Testis (tissue), 3 donors: ENCODE data around the gene CUEDC1. TPM values are rescaled to one million over a fixed set of nuclear protein-coding genes. Genes with fewer than 3 reads are reported as not detected.
A peak's percentile ranks its signal among the peaks of the same experiment; 100 is the strongest.

Source experiments
- DNase-seq: peaks from one replicate; pipeline ENCODE4 v3.0.0-alpha.2; 2019
- H3K27ac ChIP-seq, 2 donors: fragments of 200-600 bp; sonication (generic); one replicate each; pipeline ENCODE4 v1.5.1; 2019
- H3K27me3 ChIP-seq: fragments of 200-600 bp; sonication (generic); one replicate; pipeline ENCODE4 v1.5.1; 2019
- H3K36me3 ChIP-seq: fragments of 200-600 bp; sonication (generic); one replicate; pipeline ENCODE4 v1.5.1; 2017; ENCODE audit warnings: low read depth; ENCODE audit errors: missing control alignments
- H3K4me1 ChIP-seq: fragments of 200-600 bp; sonication (generic); one replicate; pipeline ENCODE4 v1.5.1; 2019
- H3K4me3 ChIP-seq, 2 donors: fragments of 200-600 bp; sonication (generic); one replicate each; pipeline ENCODE4 v1.5.1; 2017 to 2019
- H3K9me3 ChIP-seq: fragments of 200-600 bp; sonication (generic); one replicate; pipeline ENCODE4 v1.5.1; 2017
- CTCF ChIP-seq, 3 experiments: fragments of 450-650 bp in 2 of 3; fragments of 200-600 bp in 1 of 3; sonication (generic) in 1 of 3; IDR thresholded peaks; one replicate each; pipeline ENCODE4 v1.5.1; 2016 to 2019; ENCODE audit warnings: antibody characterized with exemption in 3 of 3, mild to moderate bottlenecking in 2 of 3, moderate library complexity in 1 of 3
- POLR2A ChIP-seq: fragments of 450-650 bp; IDR thresholded peaks from one replicate; pipeline ENCODE4 v1.6.1; 2017; ENCODE audit warnings: antibody characterized with exemption, mild to moderate bottlenecking, moderate library complexity
- WGBS, 2 donors: methylation state at CpG; one replicate each; pipeline ENCODE4 v1.1.5; 2018; 5-methylcytosine and 5-hydroxymethylcytosine counted together
- intact Hi-C: fragments of 100-400 bp; cut with DNase I; formaldehyde crosslinking; loops from one replicate; pipeline ENCODE4 v1.15.1; 2023; ENCODE audit warnings: low total_unique reads
- polyA plus RNA-seq: library from polyadenylated mRNA; stranded (reverse); fragments of 350-450 nt; fragmentation: Illumina TruSeq; extraction: RNeasy Lipid Tissue Mini Kit (QIAGEN cat#74804); gene quantifications from one replicate; pipeline ENCODE4 v1.2.3, GENCODE V29; 2014; ENCODE audit warnings: low read depth, low replicate concordance; ENCODE audit not compliant: insufficient read depth
- total RNA-seq, 2 donors: library from RNA; depleted of rRNA; stranded (reverse); fragments of >200 nt; gene quantifications; one replicate each; pipeline ENCODE4 v1.2.3, GENCODE V29; 2016

Gene CUEDC1
- total and polyA plus RNA-seq, 3 donors from 2014 or later, result 6.5 to 13.3 (median 8.6) TPM

DNA sequence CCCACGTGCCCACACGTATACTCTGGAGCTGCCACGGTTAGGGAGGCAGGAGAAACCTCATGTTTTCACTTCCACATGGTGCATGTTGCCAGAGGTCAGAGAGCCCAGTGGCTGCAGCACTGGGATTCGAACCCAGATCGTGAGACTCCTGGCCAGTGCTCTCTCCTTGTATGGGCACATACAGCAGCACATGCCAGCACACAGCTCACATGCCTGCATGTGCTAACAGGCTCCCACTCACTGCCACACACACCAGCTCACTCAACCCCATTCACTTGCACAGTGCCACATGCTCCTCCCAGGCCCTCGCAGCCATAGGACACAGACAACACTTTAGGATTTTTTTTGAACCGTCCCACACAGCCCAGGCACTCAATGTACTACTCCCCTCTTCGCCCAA, 55.8 kb downstream of the CUEDC1 start:
- Histone ChIP-seq H3K27me3 (no peaks in the 10 kb centered on the region), H3K27ac (peak overlapping the region in 1 of 2 donors; percentile 71), H3K9me3 (no peaks in the 10 kb centered on the region), H3K4me1 (peaks cover 41% of the 10 kb centered on the region), H3K36me3 (no peaks in the 10 kb centered on the region), H3K4me3 (no peak overlapping the region)
- TF ChIP-seq CTCF (IDR thresholded peaks at IDR 0.05) (no peak), POLR2A (no peak)
- intact Hi-C loops, result loop anchor here (10.0 kb wide), 1 partner anchor 55 kb away; the partner anchor contains the start of gene CUEDC1
- no peak for DNase-seq
- 46 to 60% methylated on average over 5 to 8 of the region's 8 CpGs for WGBS, 2 donors

GRCh38 chr17:57898487-57899311, 56.5 kb downstream of the CUEDC1 start:
- Histone ChIP-seq H3K9me3 (no peaks in the 10 kb centered on the region), H3K27me3 (no peaks in the 10 kb centered on the region), H3K27ac (peak overlapping the region in 1 of 2 donors; percentile 71), H3K4me1 (peaks cover 43% of the 10 kb centered on the region), H3K4me3 (no peak overlapping the region), H3K36me3 (no peaks in the 10 kb centered on the region)
- peak; percentile 36 for DNase-seq
- 46 to 52% methylated on average over 3 to 9 of the region's 9 CpGs for WGBS, 2 donors
- TF ChIP-seq CTCF (IDR thresholded peaks at IDR 0.05) (no peak), POLR2A (no peak)
- intact Hi-C loops, result loop anchor here (10.0 kb wide), 1 partner anchor 56 kb away; the partner anchor contains the start of gene CUEDC1

GRCh38 chr17:57895382-57896060, 59.7 kb downstream of the CUEDC1 start:
- Histone ChIP-seq H3K36me3 (no peaks in the 10 kb centered on the region), H3K9me3 (no peaks in the 10 kb centered on the region), H3K4me3 (no peak overlapping the region), H3K4me1 (peaks cover 50% of the 10 kb centered on the region), H3K27me3 (no peaks in the 10 kb centered on the region), H3K27ac (no peak overlapping the region)
- no peak for DNase-seq
- WGBS, 2 donors, result 80 to 88% methylated on average over 7 to 8 of the region's 8 CpGs
- intact Hi-C loops, result loop anchor here (10.0 kb wide), 1 partner anchor 59 kb away; the partner anchor contains the start of gene CUEDC1
- no peak for TF ChIP-seq POLR2A
- no peak for TF ChIP-seq CTCF (IDR thresholded peaks at IDR 0.05)

- no peaks in the 10 kb centered on the region for H3K9me3 ChIP-seq
- H3K36me3 ChIP-seq, result no peaks in the 10 kb centered on the region
- H3K4me1 ChIP-seq, result peaks cover 54% of the 10 kb centered on the region
- H3K27me3 ChIP-seq, result no peaks in the 10 kb centered on the region
- intact Hi-C loops, result loop anchor here (10.0 kb wide), 1 partner anchor 60 kb away; the partner anchor contains the start of gene CUEDC1
- H3K27ac ChIP-seq, result no peak overlapping the region
- 57 to 80% methylated on average over 1 of the region's 1 CpG for WGBS, 2 donors
- no peak for DNase-seq
- H3K4me3 ChIP-seq, result no peak overlapping the region
- TF ChIP-seq POLR2A, result no peak
- TF ChIP-seq CTCF (IDR thresholded peaks at IDR 0.05), result no peak
Observed at GRCh38 chr17:57894848-57895247, 60.4 kb downstream of the CUEDC1 start.
